OCI-LY1 (cell line): ENCODE data around the gene PTPRJ.

ENCODE experiments used
- H2AFZ ChIP-seq: fragments of 200-600 bp; sonication (generic), shearing (Covaris generic); 2 replicates; pipeline ENCODE4 v1.6.0; 2014; ENCODE audit warnings: antibody characterized with exemption, mild to moderate bottlenecking, low read length
- H3F3A ChIP-seq: fragments of 200-600 bp; sonication (generic), shearing (Covaris generic); 2 replicates; pipeline ENCODE4 v1.6.0; 2014; ENCODE audit warnings: mild to moderate bottlenecking, antibody characterized with exemption, low read length, moderate library complexity; ENCODE audit not compliant: insufficient read depth
- H3K27ac ChIP-seq: fragments of 200-600 bp; sonication (generic); 2 replicates; pipeline ENCODE4 v1.5.1; 2014; ENCODE audit warnings: low read length, mixed run types, mild to moderate bottlenecking, low read depth; ENCODE audit not compliant: poor library complexity, severe bottlenecking
- H3K27me3 ChIP-seq: fragments of 200-600 bp; sonication (generic); 2 replicates; pipeline ENCODE4 v1.6.0; 2014; ENCODE audit warnings: antibody characterized with exemption, mild to moderate bottlenecking, low read length, moderate library complexity; ENCODE audit not compliant: insufficient read depth
- H3K36me3 ChIP-seq: fragments of 200-600 bp; sonication (generic); 2 replicates; pipeline ENCODE4 v1.6.1; 2014; ENCODE audit warnings: mild to moderate bottlenecking, antibody characterized with exemption, low read length, moderate library complexity, mixed read lengths; ENCODE audit not compliant: insufficient read depth
- H3K4me1 ChIP-seq: fragments of 200-600 bp; sonication (generic); 2 replicates; pipeline ENCODE4 v1.5.1; 2014; ENCODE audit warnings: mild to moderate bottlenecking, low read length, moderate library complexity; ENCODE audit not compliant: insufficient read depth, severe bottlenecking
- H3K4me2 ChIP-seq: fragments of 200-600 bp; sonication (generic), shearing (Covaris generic); 2 replicates; pipeline ENCODE4 v1.6.1; 2014; ENCODE audit warnings: low read length
- H3K4me3 ChIP-seq: fragments of 200-600 bp; sonication (generic); 2 replicates; pipeline ENCODE4 v1.5.1; 2014; ENCODE audit warnings: low read length, low read depth, mild to moderate bottlenecking, mixed read lengths; ENCODE audit not compliant: poor library complexity, severe bottlenecking
- H3K79me2 ChIP-seq: fragments of 200-600 bp; shearing (Covaris generic); 2 replicates; pipeline ENCODE4 v1.6.1; 2016; ENCODE audit warnings: mixed run types, low read length, mixed read lengths; ENCODE audit not compliant: insufficient read depth
- H3K9ac ChIP-seq: fragments of 200-600 bp; sonication (generic), shearing (Covaris generic); 2 replicates; pipeline ENCODE4 v1.6.1; 2014; ENCODE audit warnings: mild to moderate bottlenecking, low read length, mixed read lengths
- H3K9me2 ChIP-seq: fragments of 200-600 bp; sonication (generic), shearing (Covaris generic); 2 replicates; pipeline ENCODE4 v1.6.1; 2014; ENCODE audit warnings: low read depth, mild to moderate bottlenecking, low read length, mixed read lengths
- H3K9me3 ChIP-seq: fragments of 200-600 bp; shearing (Covaris generic); 2 replicates; pipeline ENCODE4 v1.6.1; 2014; ENCODE audit warnings: low read length, mixed read lengths
- H4K20me1 ChIP-seq: fragments of 200-600 bp; sonication (generic), shearing (Covaris generic); 2 replicates; pipeline ENCODE4 v1.6.0; 2016; ENCODE audit warnings: mild to moderate bottlenecking, low read length; ENCODE audit not compliant: insufficient read depth
- EZH2 ChIP-seq: fragments of 200-600 bp; sonication (generic), shearing (Covaris generic); IDR thresholded peaks from 2 replicates; pipeline ENCODE4 v1.8.0; 2017; ENCODE audit warnings: borderline replicate concordance, mixed run types, mild to moderate bottlenecking, antibody characterized with exemption, low read length, moderate library complexity, mixed read lengths
- TF ChIP-seq, protein P1 (sequence below): fragments of 200-600 bp; sonication (generic), shearing (Covaris generic); IDR thresholded peaks from 2 replicates; pipeline ENCODE4 v1.5.1; 2017; ENCODE audit warnings: mild to moderate bottlenecking, antibody characterized with exemption, low read length, moderate library complexity, mixed read lengths

The PTPRJ gene

DNA sequence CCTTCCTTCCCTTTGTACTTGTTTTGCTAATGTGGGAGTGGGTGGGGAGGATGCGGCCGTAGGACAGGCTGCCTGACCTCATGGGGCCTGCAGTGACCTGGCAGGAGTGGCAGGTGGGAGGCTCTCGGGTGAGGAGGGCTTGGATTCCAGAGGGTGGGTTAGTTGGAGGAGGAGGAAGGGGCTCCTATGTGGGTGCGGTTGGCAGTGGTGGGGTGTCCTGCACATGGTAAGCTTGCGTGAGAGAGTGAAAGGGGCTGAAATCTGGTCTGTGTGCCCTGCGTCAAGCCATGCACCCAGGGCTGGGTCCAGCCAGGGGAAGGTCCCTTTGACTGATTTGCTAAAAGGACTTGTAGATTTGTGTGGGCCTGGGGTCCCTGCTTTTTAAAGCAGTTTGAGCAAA lies 145.5 kb downstream of the PTPRJ start:
- H3K4me3 ChIP-seq, result no peak overlapping the region
- H3K4me2 ChIP-seq, result no peak overlapping the region
- no peaks in the 10 kb centered on the region for H3K27me3 ChIP-seq
- H3F3A ChIP-seq, result no peaks in the 10 kb centered on the region; the same call in 1 of the 2 replicates
- H3K79me2 ChIP-seq, result no peaks in the 10 kb centered on the region
- peaks cover 97% of the 10 kb centered on the region for H3K36me3 ChIP-seq
- no peaks in the 10 kb centered on the region for H3K9me3 ChIP-seq
- H3K4me1 ChIP-seq, result no peaks in the 10 kb centered on the region
- H3K27ac ChIP-seq, result no peak overlapping the region
- no peaks in the 10 kb centered on the region for H4K20me1 ChIP-seq
- no peak for TF ChIP-seq EZH2
- TF ChIP-seq, protein P1, sequence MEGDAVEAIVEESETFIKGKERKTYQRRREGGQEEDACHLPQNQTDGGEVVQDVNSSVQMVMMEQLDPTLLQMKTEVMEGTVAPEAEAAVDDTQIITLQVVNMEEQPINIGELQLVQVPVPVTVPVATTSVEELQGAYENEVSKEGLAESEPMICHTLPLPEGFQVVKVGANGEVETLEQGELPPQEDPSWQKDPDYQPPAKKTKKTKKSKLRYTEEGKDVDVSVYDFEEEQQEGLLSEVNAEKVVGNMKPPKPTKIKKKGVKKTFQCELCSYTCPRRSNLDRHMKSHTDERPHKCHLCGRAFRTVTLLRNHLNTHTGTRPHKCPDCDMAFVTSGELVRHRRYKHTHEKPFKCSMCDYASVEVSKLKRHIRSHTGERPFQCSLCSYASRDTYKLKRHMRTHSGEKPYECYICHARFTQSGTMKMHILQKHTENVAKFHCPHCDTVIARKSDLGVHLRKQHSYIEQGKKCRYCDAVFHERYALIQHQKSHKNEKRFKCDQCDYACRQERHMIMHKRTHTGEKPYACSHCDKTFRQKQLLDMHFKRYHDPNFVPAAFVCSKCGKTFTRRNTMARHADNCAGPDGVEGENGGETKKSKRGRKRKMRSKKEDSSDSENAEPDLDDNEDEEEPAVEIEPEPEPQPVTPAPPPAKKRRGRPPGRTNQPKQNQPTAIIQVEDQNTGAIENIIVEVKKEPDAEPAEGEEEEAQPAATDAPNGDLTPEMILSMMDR, result no peak
- H3K9ac ChIP-seq, result no peak overlapping the region
- H3K9me2 ChIP-seq, result no peaks in the 10 kb centered on the region
- H2AFZ ChIP-seq, result no peak overlapping the region

DNA sequence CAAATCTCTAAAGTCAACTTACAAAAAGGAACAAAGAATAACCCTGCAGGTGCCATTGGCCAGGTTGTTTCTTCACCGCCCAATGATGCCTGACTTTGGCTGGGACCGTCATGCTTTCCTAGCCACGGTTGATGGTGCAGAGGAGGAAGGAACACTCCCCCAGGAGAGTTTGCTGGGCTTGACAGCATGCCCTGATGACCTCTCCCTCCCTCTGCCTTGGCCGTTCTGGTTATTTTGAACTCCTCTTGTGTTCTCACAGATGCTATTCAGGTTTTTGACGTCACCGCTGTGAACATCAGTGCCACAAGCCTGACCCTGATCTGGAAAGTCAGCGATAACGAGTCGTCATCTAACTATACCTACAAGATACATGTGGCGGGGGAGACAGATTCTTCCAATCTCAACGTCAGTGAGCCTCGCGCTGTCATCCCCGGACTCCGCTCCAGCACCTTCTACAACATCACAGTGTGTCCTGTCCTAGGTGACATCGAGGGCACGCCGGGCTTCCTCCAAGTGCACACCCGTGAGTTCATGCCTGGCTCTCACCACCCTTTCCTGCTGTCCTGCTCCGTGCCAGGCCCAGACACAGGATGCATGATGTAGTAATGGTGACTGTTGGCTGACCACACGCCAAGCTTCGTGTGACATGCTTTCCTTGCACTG lies 147.3 kb downstream of the PTPRJ start:
- Histone ChIP-seq H3K27me3 (no peaks in the 10 kb centered on the region), H3K9me2 (no peaks in the 10 kb centered on the region), H4K20me1 (no peaks in the 10 kb centered on the region), H3K36me3 (peaks cover 91% of the 10 kb centered on the region), H3K4me1 (no peaks in the 10 kb centered on the region), H3K79me2 (no peaks in the 10 kb centered on the region), H3K9me3 (no peaks in the 10 kb centered on the region), H3K4me2 (no peak overlapping the region), H3K9ac (no peak overlapping the region), H2AFZ (no peak overlapping the region), H3K4me3 (no peak overlapping the region), H3F3A (no peaks in the 10 kb centered on the region; the same call in 1 of the 2 replicates), H3K27ac (no peak overlapping the region)
- no peak for TF ChIP-seq EZH2
- TF ChIP-seq, protein P1, result no peak

DNA sequence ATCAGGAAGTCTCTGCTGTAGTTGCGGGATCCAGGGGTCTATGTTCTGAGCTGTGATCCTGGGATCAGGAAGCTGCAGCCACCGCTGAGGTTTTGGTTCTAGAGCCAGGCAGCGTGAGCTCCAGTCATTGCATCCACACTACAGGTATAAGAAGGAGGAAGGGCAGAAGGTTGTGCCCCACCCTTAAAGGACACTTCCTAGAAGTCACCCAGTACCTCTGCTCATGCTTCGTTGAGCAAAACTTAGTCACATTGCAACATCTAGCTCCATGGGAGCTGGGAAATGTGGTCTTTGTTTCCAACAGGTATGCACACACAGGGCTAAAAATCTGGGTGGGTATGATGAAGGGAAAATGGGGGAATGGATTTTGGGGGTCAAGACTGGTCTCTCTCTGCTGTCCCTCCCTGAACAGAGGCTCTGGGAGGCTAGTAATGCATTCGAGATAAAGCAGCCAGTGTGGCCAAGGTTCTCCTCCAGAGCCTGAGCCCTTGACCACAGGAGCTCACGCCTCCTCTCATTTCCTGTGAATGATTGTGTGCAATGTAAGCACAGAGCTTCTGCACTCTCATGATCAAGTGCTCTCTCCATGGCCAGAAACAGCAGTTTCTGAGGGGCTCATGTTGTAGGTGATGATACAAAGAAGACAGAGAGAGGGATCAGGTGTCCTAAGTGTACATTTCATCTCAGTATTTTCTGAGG lies 149.5 kb downstream of the PTPRJ start:
- no peak overlapping the region for H2AFZ ChIP-seq
- no peaks in the 10 kb centered on the region; the same call in 1 of the 2 replicates for H3F3A ChIP-seq
- H3K9ac ChIP-seq, result no peak overlapping the region
- no peaks in the 10 kb centered on the region for H3K79me2 ChIP-seq
- no peaks in the 10 kb centered on the region for H4K20me1 ChIP-seq
- no peak overlapping the region for H3K4me2 ChIP-seq
- H3K9me3 ChIP-seq, result no peaks in the 10 kb centered on the region
- H3K27ac ChIP-seq, result no peak overlapping the region
- TF ChIP-seq, protein P1, result no peak
- no peak for TF ChIP-seq EZH2
- no peaks in the 10 kb centered on the region for H3K9me2 ChIP-seq
- no peaks in the 10 kb centered on the region for H3K4me1 ChIP-seq
- no peaks in the 10 kb centered on the region for H3K27me3 ChIP-seq
- H3K36me3 ChIP-seq, result peaks cover 91% of the 10 kb centered on the region
- no peak overlapping the region for H3K4me3 ChIP-seq
